IMR-90 (cell line): Measurements from ENCODE around the gene FGF5. TPM values are rescaled to one million over a fixed set of nuclear protein-coding genes. Genes with fewer than 3 reads are reported as not detected.

Source experiments
- ATAC-seq: fragments of 200-7000 bp; cut with Tn5 transposase; 2 replicates; pipeline ENCODE4 v1.9.1; 2020; ENCODE audit warnings: low read depth, mild to moderate bottlenecking, moderate library complexity
- BruUV-seq: library from RNA; stranded (reverse); fragments of 400-500 nt; replicated peaks from 2 replicates; lab custom pipeline; 2021; lab: Mats Ljungman, UMichigan
- CTCF ChIA-PET: fragments of 300-600 bp; formaldehyde crosslinking; extraction: SDS; loops from one replicate; lab custom pipeline; 2021; ENCODE audit warnings: antibody characterized with exemption; lab: Yijun Ruan, JAX
- POLR2A ChIA-PET: fragments of 300-600 bp; sonication (Branson Sonifier 250); formaldehyde crosslinking; loops from one replicate; lab custom pipeline; 2022; ENCODE audit warnings: antibody characterized with exemption; ENCODE audit not compliant: unreplicated experiment; lab: Charles Lee
- DNase-seq: peaks from one replicate; pipeline ENCODE4 v3.0.0; 2013
- H2AFZ ChIP-seq: replicated peaks from 2 replicates; pipeline ENCODE3; 2013; ENCODE audit warnings: low read length, mild to moderate bottlenecking; ENCODE audit not compliant: poor library complexity
- H2AK5ac ChIP-seq: 2 replicates; pipeline ENCODE4 v1.6.1; 2013; ENCODE audit warnings: low read depth, low read length, inconsistent platforms
- H2AK9ac ChIP-seq: replicated peaks from 2 replicates; pipeline ENCODE3; 2013; ENCODE audit warnings: mild to moderate bottlenecking, low read depth, low read length, moderate library complexity; ENCODE audit not compliant: poor library complexity
- H2BK120ac ChIP-seq: 2 replicates; pipeline ENCODE4 v1.6.1; 2013; ENCODE audit warnings: low read depth, low read length, inconsistent platforms
- H2BK15ac ChIP-seq: 3 replicates; pipeline ENCODE4 v1.6.1; 2013; ENCODE audit warnings: low read depth, low read length, inconsistent platforms
- H2BK20ac ChIP-seq: 2 replicates; pipeline ENCODE4 v1.6.1; 2013; ENCODE audit warnings: low read depth, mild to moderate bottlenecking, inconsistent platforms, low read length, moderate library complexity
- H2BK5ac ChIP-seq: 2 replicates; pipeline ENCODE4 v1.6.1; 2013; ENCODE audit warnings: mild to moderate bottlenecking, low read depth, low read length, inconsistent platforms; ENCODE audit not compliant: poor library complexity, severe bottlenecking
- H3K14ac ChIP-seq: replicated peaks from 2 replicates; pipeline ENCODE4 v1.6.1; 2013; ENCODE audit warnings: low read depth, low read length, inconsistent platforms
- H3K18ac ChIP-seq: 2 replicates; pipeline ENCODE4 v1.6.1; 2013; ENCODE audit warnings: low read depth, low read length, control low read depth
- H3K23ac ChIP-seq: 2 replicates; pipeline ENCODE4 v1.6.1; 2013; ENCODE audit warnings: low read depth, low read length, inconsistent platforms
- H3K27ac ChIP-seq: 2 replicates; pipeline ENCODE4 v1.5.1; 2013; ENCODE audit warnings: mild to moderate bottlenecking, control low read depth, low read length; ENCODE audit not compliant: insufficient read depth
- H3K27me3 ChIP-seq: 2 replicates; pipeline ENCODE4 v1.6.1; 2013; ENCODE audit warnings: low read length; ENCODE audit not compliant: control insufficient read depth, insufficient read depth
- H3K36me3 ChIP-seq: 2 replicates; pipeline ENCODE4 v1.6.1; 2013; ENCODE audit warnings: low read length, mixed read lengths; ENCODE audit not compliant: control insufficient read depth, insufficient read depth
- H3K4ac ChIP-seq: 2 replicates; pipeline ENCODE4 v1.6.1; 2013; ENCODE audit warnings: low read depth, low read length, inconsistent platforms
- H3K4me1 ChIP-seq: 2 replicates; pipeline ENCODE4 v1.6.1; 2013; ENCODE audit warnings: low read length, mixed read lengths; ENCODE audit not compliant: control insufficient read depth, insufficient read depth
- H3K4me2 ChIP-seq: 2 replicates; pipeline ENCODE4 v1.6.1; 2013; ENCODE audit warnings: low read depth, mild to moderate bottlenecking, control low read depth, low read length, moderate library complexity
- H3K4me3 ChIP-seq: 2 replicates; pipeline ENCODE4 v1.5.1; 2013; ENCODE audit warnings: low read depth, mild to moderate bottlenecking, control low read depth, low read length, moderate library complexity; ENCODE audit not compliant: insufficient read depth
- H3K56ac ChIP-seq: 2 replicates; pipeline ENCODE4 v1.6.1; 2013; ENCODE audit warnings: low read length, inconsistent platforms; ENCODE audit not compliant: insufficient read depth; ENCODE audit errors: extremely low read depth
- H3K79me1 ChIP-seq, 2 experiments: 2 replicates each; pipeline ENCODE4 v1.6.1; 2013; ENCODE audit warnings: low read length in 2 of 2, inconsistent platforms in 1 of 2, low read depth in 1 of 2
- H3K9ac ChIP-seq: 2 replicates; pipeline ENCODE4 v1.6.1; 2013; ENCODE audit warnings: low read depth, low read length, control low read depth
- H3K9me1 ChIP-seq: 2 replicates; pipeline ENCODE4 v1.6.1; 2013; ENCODE audit warnings: low read length, inconsistent platforms; ENCODE audit not compliant: insufficient read depth
- H3K9me3 ChIP-seq: 2 replicates; pipeline ENCODE4 v1.6.1; 2013; ENCODE audit warnings: low read length; ENCODE audit not compliant: control insufficient read depth, insufficient read depth
- H4K20me1 ChIP-seq: 2 replicates; pipeline ENCODE4 v1.6.1; 2013; ENCODE audit warnings: low read length, inconsistent platforms; ENCODE audit not compliant: insufficient read depth
- H4K5ac ChIP-seq: 2 replicates; pipeline ENCODE4 v1.6.1; 2013; ENCODE audit warnings: mild to moderate bottlenecking, low read depth, low read length, control low read depth
- H4K8ac ChIP-seq, 2 experiments: 2 replicates each; pipeline ENCODE4 v1.6.1; 2013; ENCODE audit warnings: low read depth in 2 of 2, low read length in 2 of 2, control low read depth in 1 of 2, inconsistent platforms in 1 of 2
- H4K91ac ChIP-seq: 2 replicates; pipeline ENCODE4 v1.6.1; 2013; ENCODE audit warnings: low read depth, low read length, inconsistent platforms; ENCODE audit not compliant: insufficient read depth
- BHLHE40 ChIP-seq: fragments of 150-350 bp; IDR thresholded peaks from 2 replicates; pipeline ENCODE4 v1.6.1; 2016; ENCODE audit warnings: mild to moderate bottlenecking, low read depth, low read length
- CEBPB ChIP-seq: IDR thresholded peaks from 2 replicates; pipeline ENCODE4 v1.6.1; 2012; ENCODE audit warnings: low read depth, low read length, improper control_type of control experiment
- MAFK ChIP-seq: IDR thresholded peaks from 2 replicates; pipeline ENCODE4 v1.6.1; 2012; ENCODE audit warnings: low read depth, low read length, improper control_type of control experiment
- MXI1 ChIP-seq: IDR thresholded peaks from 2 replicates; pipeline ENCODE4 v1.6.1; 2012; ENCODE audit warnings: low read depth, mild to moderate bottlenecking, low read length, moderate library complexity, borderline replicate concordance
- NFE2L2 ChIP-seq: fragments of 150-350 bp; IDR thresholded peaks from 2 replicates; pipeline ENCODE4 v1.6.1; 2016; ENCODE audit warnings: low read depth, mild to moderate bottlenecking, low read length
- RFX5 ChIP-seq: IDR thresholded peaks from 2 replicates; pipeline ENCODE4 v1.8.0; 2012; ENCODE audit warnings: low read depth, mild to moderate bottlenecking, low read length, moderate library complexity
- SMC3 ChIP-seq: fragments of 150-350 bp; IDR thresholded peaks from 2 replicates; pipeline ENCODE4 v1.6.1; 2016; ENCODE audit warnings: low read depth, mild to moderate bottlenecking, antibody characterized with exemption, low read length, moderate library complexity
- WGBS, 2 experiments: methylation state at CpG; one replicate each; pipeline versions ENCODE4 v1.1.5 to v1.1.7; 2013; ENCODE audit warnings: missing lambda C conversion rate in 2 of 2; ENCODE audit not compliant: insufficient read length in 1 of 2; ENCODE audit errors: extremely low coverage in 2 of 2; 5-methylcytosine and 5-hydroxymethylcytosine counted together
- dilution Hi-C: fragments of 300-500 bp; cut with HindIII; formaldehyde crosslinking; loops from one replicate; pipeline ENCODE4 v1.14.3; 2018; ENCODE audit warnings: low sequenced_read_pairs; ENCODE audit not compliant: unreplicated experiment
- in situ Hi-C: fragments of 300-500 bp; cut with MboI; formaldehyde crosslinking; loops from 3 replicates; pipeline ENCODE4 v1.14.3; 2019; ENCODE audit warnings: low sequenced_read_pairs, inconsistent platforms, mixed read lengths
- intact Hi-C: fragments of 100-400 bp; cut with micrococcal nuclease; formaldehyde crosslinking; loops from 2 replicates; pipeline ENCODE4 v1.10.0; 2022
- polyA plus RNA-seq, 3 experiments: library from polyadenylated mRNA; depleted of rRNA; stranded (reverse); fragments of >200 nt; gene quantifications; 2 replicates each; pipeline ENCODE4 v1.2.3, GENCODE V29; 2012; ENCODE audit warnings: low replicate concordance in 1 of 3
- total RNA-seq: library from RNA; depleted of rRNA; stranded (reverse); fragments of >200 nt; gene quantifications from 2 replicates; pipeline ENCODE4 v1.2.3, GENCODE V29; 2012
- TF ChIP-seq, protein P1 (sequence below): fragments of 150-350 bp; IDR thresholded peaks from 2 replicates; pipeline ENCODE4 v1.6.1; 2016; ENCODE audit warnings: low read depth, mild to moderate bottlenecking, low read length, moderate library complexity, borderline replicate concordance
- TF ChIP-seq, protein P2 (sequence below): fragments of 150-350 bp; IDR thresholded peaks from 2 replicates; pipeline ENCODE4 v1.6.1; 2017; ENCODE audit warnings: mild to moderate bottlenecking, antibody characterized with exemption, low read length, low read depth

The FGF5 gene
- total and polyA plus RNA-seq, 2 of the 4 experiments (the other 2 are of a cell fraction) = 18.6 to 42.1 TPM

DNA sequence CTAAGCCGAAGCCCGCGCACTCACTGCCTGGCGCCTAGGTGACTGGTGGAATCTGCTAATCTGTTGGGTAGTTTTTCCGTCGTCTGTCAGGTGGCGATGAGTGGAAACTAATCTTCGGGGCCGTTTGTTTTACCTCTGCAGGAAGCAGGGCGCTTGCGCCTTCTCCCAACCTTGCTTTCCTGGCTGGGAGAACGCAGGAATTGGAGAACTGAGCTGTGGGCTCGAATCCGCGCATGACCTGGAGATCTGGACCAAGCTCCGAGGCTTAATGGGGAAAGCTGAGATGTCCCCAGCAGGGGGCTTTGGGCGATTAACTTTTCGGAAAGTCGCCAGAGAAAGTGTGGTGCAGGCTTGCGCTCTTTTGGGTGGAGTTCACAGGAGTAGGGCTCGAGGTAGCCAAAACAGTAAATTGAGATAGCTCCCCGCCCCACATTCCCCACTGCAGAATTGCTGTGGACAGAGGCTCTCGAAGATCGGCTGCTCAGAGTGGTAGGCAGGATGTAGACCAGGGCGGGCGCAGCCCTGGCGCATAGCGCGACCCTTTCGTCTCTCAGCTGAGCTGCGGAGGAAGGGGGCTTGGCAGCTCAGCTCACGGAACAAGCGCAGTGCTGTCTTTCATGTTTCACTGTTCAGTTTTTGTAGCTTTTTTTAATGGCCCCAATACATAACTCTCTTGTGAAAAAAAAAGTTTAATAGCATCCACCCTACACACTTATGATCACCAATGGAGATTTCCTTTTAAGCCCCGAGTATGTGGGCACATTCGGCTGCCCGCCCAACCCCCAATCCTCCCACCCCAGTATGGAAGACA lies 2.7 kb upstream of the FGF5 start:
- Histone ChIP-seq H4K5ac (no peak overlapping the region), H3K27ac (no peak overlapping the region), H2AK9ac (no peak overlapping the region), H3K56ac (no peak overlapping the region), H3K4me2 (no peak overlapping the region), H3K14ac (no peak overlapping the region; the same call in none of the 2 replicates), H2BK15ac (0 out of 3 replicates have a peak overlapping the region, but pooled peaks have one; percentile 64), H3K23ac (peak overlapping the region; percentile 71; the same call in 1 of the 2 replicates), H4K20me1 (peaks cover 12% of the 10 kb centered on the region; the same call in 1 of the 2 replicates), H2BK120ac (peak overlapping the region; percentile 92), H3K4me3 (no peak overlapping the region), H2AFZ (peak overlapping the region; percentile 40), H4K91ac (no peak overlapping the region), H3K27me3 (no peaks in the 10 kb centered on the region), H3K9ac (no peak overlapping the region), H3K18ac (no peak overlapping the region), H2BK20ac (0 out of 2 replicates have a peak overlapping the region, but pooled peaks have one; percentile 68), H2BK5ac (no peak overlapping the region), H3K36me3 (no peaks in the 10 kb centered on the region), H3K9me3 (no peaks in the 10 kb centered on the region), H3K4ac (peak overlapping the region; percentile 43; the same call in 1 of the 2 replicates), H2AK5ac (peak overlapping the region; percentile 77; the same call in 1 of the 2 replicates), H4K8ac (no peak overlapping the region; a peak in 1 of 4 replicates), H3K79me1 (peaks cover 5 to 22% of the 10 kb centered on the region in 2 experiments), H3K9me1 (peaks cover 9% of the 10 kb centered on the region; the same call in 1 of the 2 replicates), H3K4me1 (peaks cover 6% of the 10 kb centered on the region)
- DNase-seq (no peak), ATAC-seq (no peak)
- BruUV-seq = no TSS peak
- no peak for TF ChIP-seq RFX5
- no peak for TF ChIP-seq SMC3
- no peak for TF ChIP-seq MAFK
- TF ChIP-seq, protein P1, sequence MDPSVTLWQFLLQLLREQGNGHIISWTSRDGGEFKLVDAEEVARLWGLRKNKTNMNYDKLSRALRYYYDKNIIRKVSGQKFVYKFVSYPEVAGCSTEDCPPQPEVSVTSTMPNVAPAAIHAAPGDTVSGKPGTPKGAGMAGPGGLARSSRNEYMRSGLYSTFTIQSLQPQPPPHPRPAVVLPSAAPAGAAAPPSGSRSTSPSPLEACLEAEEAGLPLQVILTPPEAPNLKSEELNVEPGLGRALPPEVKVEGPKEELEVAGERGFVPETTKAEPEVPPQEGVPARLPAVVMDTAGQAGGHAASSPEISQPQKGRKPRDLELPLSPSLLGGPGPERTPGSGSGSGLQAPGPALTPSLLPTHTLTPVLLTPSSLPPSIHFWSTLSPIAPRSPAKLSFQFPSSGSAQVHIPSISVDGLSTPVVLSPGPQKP = no peak
- no peak for TF ChIP-seq NFE2L2
- no peak for TF ChIP-seq BHLHE40
- no peak for TF ChIP-seq CEBPB
- no peak for TF ChIP-seq MXI1
- TF ChIP-seq, protein P2, sequence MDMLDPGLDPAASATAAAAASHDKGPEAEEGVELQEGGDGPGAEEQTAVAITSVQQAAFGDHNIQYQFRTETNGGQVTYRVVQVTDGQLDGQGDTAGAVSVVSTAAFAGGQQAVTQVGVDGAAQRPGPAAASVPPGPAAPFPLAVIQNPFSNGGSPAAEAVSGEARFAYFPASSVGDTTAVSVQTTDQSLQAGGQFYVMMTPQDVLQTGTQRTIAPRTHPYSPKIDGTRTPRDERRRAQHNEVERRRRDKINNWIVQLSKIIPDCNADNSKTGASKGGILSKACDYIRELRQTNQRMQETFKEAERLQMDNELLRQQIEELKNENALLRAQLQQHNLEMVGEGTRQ = no peak
- ChIA-PET POLR2A (no interaction called here), CTCF (no interaction called here)
- intact Hi-C loops (no loop called here), in situ Hi-C loops (no loop called here), dilution Hi-C loops (no loop called here)
- 61% methylated on average over 14 of the region's 36 CpGs; no CpG with 5 or more reads in 1 of the 2 experiments for WGBS, 2 experiments
